Fibroblast of the aortic adventitia (primary cell): ENCODE measurements around the gene MAP3K5. TPM values are rescaled to one million over a fixed set of nuclear protein-coding genes. Genes with fewer than 3 reads are reported as not detected.

ENCODE experiments used
- DNase-seq: peaks from one replicate; pipeline ENCODE4 v3.0.0-alpha.2; 2010; ENCODE audit warnings: low read depth
- H3K4me3 ChIP-seq: 2 replicates; pipeline ENCODE4 v1.5.1; 2011; ENCODE audit warnings: low read depth, mild to moderate bottlenecking, control low read depth, low read length, moderate library complexity
- total RNA-seq: library from RNA; depleted of rRNA; stranded (reverse); fragments of >200 nt; gene quantifications from 2 replicates; pipeline ENCODE4 v1.2.3, GENCODE V29; 2012; ENCODE audit warnings: low replicate concordance
- TF ChIP-seq, protein P1 (sequence below): IDR thresholded peaks from 2 replicates; pipeline ENCODE4 v1.5.1; 2011; ENCODE audit warnings: mild to moderate bottlenecking, low read length, control low read depth, inconsistent platforms; ENCODE audit not compliant: insufficient read depth

MAP3K5 gene
- total RNA-seq, 1 donor, result 15.5 TPM

DNA sequence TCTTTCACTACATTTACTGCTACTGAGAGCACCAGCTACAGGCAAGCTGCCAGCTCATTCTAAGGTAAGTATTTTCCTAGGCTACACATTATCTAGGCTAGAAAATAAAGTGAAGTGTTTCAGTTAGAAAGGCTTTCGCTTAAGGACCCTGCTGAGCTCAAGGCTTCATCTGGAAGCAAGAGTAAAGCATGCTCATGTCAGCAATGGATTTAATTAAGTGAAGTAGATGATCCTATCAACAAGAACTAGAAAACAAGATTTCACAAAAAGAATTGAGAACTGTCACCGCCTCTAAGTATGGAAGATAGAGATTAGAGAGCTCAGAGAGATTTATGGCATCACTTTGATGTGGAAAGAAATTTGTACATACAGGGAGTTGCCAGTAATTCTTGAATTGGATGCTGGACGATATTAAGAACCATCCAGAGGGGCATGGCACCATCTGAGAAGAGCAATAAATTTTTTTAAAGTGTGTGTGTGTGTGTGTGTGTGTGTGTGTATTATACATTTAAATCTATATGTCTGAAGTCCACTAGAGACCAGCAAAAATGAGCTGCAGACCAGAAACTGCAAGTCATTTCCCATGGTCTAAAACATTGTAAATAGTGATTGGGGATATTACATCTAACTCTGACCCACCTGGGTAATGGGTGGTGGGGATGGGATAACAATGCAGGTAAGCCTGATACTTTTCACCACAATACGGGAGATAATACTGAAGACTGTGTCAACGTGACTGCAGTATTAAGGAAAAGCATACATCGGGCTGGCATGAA, 136.8 kb downstream of the MAP3K5 start:
- no peak overlapping the region for H3K4me3 ChIP-seq
- no peak for DNase-seq
- TF ChIP-seq, protein P1, sequence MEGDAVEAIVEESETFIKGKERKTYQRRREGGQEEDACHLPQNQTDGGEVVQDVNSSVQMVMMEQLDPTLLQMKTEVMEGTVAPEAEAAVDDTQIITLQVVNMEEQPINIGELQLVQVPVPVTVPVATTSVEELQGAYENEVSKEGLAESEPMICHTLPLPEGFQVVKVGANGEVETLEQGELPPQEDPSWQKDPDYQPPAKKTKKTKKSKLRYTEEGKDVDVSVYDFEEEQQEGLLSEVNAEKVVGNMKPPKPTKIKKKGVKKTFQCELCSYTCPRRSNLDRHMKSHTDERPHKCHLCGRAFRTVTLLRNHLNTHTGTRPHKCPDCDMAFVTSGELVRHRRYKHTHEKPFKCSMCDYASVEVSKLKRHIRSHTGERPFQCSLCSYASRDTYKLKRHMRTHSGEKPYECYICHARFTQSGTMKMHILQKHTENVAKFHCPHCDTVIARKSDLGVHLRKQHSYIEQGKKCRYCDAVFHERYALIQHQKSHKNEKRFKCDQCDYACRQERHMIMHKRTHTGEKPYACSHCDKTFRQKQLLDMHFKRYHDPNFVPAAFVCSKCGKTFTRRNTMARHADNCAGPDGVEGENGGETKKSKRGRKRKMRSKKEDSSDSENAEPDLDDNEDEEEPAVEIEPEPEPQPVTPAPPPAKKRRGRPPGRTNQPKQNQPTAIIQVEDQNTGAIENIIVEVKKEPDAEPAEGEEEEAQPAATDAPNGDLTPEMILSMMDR, result no peak

DNA sequence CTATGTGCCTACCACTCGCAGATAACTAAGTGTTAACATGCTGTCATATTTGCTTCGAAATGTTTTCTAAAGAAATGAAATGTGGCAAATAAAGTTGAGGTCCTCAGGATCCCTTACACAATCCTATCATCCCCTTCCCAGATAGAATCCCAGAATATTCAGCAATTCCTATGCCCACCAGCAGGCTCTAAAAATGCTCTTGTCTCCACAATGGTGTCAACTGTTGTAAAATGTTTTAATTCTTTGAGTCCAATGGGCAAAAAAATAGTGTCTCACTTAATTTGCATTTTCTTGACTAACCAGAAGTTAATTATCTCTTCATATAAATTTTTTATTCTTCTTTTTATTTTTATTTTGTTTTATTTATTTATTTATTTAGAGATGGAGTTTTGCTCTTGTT, 138.2 kb downstream of the MAP3K5 start:
- no peak overlapping the region for H3K4me3 ChIP-seq
- DNase-seq, result no peak
- TF ChIP-seq, protein P1, result peak; percentile 27

DNA sequence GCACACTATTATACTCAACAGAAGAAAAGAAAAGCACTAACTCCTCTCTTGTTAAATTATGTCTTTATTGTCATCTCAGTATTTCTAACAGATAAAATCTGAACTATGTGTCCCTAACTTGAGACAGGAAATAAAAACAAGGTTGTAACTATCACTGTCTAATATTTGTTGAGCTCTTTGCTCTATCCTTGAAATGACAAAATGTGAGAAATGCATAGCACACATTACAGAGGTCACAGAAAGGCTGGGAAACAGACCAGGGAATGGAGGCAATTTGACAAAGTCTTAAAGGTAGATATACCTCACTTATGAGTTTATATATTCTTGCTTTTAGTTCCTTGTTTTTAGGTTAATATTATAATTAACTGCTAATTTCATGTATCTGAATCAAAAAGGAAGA, 139.6 kb downstream of the MAP3K5 start:
- DNase-seq, result no peak
- no peak overlapping the region for H3K4me3 ChIP-seq
- TF ChIP-seq, protein P1, result no peak

DNA sequence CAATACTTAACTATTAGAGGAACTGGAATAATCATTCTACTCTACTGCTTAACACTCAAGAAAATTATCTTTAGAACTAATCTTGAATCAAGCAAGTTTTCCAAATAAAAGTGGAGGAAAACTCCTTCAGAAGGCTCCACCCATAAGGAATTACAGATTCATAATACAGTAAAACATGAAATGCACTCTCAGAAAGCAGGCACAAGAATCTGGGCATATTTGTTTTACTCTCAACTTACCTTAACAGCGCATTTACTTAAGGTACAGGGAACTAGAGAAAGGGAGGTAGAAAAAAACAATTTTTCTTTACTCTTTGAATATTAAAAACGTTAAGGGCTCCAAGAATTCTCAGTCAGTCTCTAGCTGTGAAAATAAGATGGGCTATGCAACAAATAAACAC, 140.3 kb downstream of the MAP3K5 start:
- H3K4me3 ChIP-seq, result no peak overlapping the region
- TF ChIP-seq, protein P1, result no peak
- DNase-seq, result no peak

DNA sequence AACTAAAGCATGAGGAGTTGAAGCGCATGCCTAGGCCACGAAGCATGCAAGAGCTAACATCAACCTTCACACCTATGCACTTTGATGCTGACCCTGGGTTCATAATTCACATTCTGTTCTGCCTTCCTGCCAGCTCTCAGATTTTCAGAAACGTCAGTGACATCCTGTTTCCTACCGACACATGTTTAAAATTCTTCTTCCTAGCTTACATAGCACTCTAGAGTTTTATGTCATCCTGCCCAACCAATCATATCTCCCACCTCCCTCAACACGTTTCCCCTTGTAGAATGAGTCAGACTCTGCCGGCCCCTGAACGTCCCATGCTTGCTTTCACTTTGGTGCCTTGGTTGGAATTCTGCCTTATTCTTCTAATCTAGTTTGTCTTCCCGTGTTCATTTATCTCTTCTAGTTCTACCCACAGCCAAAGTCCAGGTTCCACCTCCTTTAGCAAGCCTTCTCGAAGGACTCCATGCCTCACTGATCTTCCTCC, 144.9 kb downstream of the MAP3K5 start:
- TF ChIP-seq, protein P1, result no peak
- H3K4me3 ChIP-seq, result peak overlapping the region; percentile 46
- DNase-seq, result peak; percentile 91

DNA sequence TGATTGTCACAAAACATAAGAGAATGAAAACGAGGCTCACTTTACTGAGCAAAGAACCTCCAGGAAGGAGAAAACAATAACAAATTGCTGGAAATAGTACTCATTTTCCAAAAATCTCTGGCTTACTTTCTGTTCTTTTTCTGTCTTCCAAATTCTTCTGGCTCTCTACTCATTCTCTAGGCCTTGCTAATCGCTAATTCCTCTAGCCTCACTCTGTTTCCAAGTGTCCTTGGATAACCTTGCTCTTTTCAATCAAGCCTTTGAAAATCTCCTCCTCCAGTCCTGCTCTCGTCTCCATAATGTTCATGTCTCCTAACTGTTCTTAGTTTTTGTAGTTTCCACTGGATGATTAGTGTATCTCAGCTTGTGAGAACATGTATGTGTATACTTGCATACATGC, 145.9 kb downstream of the MAP3K5 start:
- peak; percentile 71 for DNase-seq
- H3K4me3 ChIP-seq, result no peak overlapping the region
- TF ChIP-seq, protein P1, result no peak

DNA sequence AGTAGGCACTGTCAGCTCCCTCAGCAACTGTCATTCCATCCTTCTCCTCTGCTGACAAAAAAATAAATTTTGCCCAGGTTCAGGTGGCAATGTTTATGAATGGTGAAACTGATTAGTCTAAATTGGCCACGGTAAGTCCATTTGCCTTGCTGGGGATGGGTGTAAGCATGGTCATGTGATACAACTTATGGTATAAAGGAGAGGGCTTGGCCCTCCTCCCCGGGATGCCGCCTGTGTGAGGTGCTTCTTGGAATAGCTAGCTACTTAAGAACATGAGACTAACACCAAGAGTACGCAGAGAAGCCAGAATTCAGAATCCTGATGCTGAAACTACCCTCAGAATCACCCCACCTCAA, 147.7 kb downstream of the MAP3K5 start:
- no peak overlapping the region for H3K4me3 ChIP-seq
- TF ChIP-seq, protein P1, result no peak
- DNase-seq, result no peak
